ENCODE results near the gene UMPS.

DNA sequence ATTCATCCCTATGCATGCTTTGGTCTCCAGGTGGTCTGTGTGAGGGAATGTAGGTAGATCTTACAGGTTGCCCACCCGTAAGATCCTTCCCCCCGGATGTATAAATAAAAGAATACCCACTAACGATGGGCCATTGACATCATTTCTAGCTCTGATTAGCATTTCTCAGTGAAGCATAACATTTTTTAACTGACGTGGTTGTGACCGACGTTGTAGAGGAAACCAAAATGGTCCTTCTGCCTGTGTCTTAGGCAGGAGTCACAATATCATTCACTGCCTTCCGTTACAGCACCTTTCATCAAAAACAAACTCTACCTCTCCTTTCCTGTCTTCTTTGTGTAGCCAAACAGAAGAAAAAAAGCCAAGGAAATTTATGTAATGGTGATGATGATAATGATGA lies 27.3 kb upstream of the UMPS start:
- TF ChIP-seq, protein P1, sequence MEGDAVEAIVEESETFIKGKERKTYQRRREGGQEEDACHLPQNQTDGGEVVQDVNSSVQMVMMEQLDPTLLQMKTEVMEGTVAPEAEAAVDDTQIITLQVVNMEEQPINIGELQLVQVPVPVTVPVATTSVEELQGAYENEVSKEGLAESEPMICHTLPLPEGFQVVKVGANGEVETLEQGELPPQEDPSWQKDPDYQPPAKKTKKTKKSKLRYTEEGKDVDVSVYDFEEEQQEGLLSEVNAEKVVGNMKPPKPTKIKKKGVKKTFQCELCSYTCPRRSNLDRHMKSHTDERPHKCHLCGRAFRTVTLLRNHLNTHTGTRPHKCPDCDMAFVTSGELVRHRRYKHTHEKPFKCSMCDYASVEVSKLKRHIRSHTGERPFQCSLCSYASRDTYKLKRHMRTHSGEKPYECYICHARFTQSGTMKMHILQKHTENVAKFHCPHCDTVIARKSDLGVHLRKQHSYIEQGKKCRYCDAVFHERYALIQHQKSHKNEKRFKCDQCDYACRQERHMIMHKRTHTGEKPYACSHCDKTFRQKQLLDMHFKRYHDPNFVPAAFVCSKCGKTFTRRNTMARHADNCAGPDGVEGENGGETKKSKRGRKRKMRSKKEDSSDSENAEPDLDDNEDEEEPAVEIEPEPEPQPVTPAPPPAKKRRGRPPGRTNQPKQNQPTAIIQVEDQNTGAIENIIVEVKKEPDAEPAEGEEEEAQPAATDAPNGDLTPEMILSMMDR (conservative IDR thresholded peaks at IDR 0.05; ENCODE audit: low read length), result no peak
- TF ChIP-seq EZH2phosphoT487 (IDR thresholded peaks at IDR 0.05; ENCODE audit: borderline replicate concordance), result no peak

All from Loucy (cell line).